ENCODE results near the gene CD58. TPM values are rescaled to one million over a fixed set of nuclear protein-coding genes. Genes with fewer than 3 reads are reported as not detected.
"Not testable (repeated sequence)": the region's sequence is repeated elsewhere in the genome, so short reads cannot be mapped to it uniquely, and the experiment has no call there.

Gene CD58, protein sequence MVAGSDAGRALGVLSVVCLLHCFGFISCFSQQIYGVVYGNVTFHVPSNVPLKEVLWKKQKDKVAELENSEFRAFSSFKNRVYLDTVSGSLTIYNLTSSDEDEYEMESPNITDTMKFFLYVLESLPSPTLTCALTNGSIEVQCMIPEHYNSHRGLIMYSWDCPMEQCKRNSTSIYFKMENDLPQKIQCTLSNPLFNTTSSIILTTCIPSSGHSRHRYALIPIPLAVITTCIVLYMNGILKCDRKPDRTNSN
- 18.0 TPM for total RNA-seq

DNA sequence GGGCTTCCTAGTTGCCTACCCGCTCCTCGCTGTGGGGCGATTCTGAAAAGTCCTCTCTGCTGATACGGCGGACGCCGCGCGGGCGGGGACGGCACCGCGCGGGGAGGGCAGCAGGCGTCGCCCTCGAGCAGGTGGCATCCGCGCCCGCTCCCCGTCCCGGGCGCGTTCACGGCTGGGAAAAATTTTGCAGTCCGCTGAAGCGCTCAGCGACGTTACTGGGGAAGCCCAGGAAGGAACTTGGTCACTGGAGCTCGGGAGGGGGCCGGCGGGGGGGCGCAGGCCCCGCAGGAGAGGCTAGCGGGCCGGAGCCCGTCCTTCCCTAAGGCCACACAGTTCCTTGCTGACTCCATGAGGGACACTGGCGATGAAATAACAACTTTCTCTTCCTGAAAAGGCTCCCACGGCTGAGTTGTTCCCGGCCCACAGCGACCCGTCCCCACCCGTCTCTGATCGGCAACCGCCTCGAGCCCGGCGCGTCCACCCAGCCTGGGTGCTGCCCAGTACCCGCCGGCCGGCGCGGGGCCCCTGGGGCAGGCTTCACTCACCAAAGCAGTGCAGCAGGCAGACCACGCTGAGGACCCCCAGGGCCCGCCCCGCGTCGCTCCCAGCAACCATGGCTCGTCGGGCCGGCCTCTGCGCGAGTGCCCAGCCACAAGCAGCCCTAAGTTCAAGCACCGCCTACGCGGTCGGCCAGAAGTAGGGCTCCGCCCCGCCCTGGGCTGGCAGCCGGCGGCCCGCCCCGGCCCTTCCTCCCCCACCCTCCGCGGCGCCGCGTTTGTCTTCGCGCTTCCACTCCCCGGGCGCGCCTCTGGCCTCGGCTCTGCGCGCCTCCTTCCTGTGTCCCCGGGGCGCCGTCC is at the start of gene CD58:
CD58 (minus strand) TSS at position 669 of the 857 bp plus-strand sequence; CDS start at position 615, 54 bp downstream.
- DNase-seq, result peak; percentile 68

DNA sequence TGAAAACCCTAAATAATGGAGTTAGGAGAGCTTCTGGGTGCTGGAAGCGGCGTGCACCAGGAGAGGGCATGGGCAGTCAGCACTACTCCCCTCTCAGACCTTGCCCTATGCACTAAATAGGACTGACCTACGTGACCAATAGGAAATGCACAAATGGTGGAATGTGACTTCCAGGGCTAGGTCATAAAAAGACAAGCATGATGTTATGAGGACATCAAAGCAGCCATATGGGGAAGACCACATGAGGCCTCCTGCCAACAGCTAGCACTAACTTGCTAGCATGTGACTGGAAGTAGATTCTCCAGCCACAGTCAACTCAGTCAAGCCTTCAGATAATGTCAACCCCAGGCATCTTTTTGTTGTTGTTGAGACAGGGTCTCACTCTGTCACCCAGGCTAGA is 49.6 kb upstream of the CD58 start:
- DNase-seq, result not testable (repeated sequence)

DNA sequence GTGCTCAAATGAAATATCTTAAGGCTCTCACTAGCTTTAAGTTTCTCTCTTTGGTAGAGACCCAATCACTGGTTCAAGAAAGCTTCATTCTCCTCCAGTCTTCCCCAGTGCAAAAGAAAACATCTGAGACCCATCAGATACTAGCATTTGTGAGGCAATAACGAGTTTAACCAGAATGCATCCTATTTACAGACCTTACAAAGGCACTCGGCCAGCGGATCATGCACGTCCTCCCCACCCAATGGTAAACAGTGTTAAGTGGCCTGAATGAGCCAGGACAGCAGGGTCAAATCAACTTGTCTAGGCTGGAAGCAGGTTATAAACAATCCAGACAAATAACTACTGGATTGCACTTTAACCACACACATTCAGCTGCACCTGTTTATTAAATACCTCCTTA is 48.3 kb upstream of the CD58 start:
- DNase-seq, result not testable (repeated sequence)

DNA sequence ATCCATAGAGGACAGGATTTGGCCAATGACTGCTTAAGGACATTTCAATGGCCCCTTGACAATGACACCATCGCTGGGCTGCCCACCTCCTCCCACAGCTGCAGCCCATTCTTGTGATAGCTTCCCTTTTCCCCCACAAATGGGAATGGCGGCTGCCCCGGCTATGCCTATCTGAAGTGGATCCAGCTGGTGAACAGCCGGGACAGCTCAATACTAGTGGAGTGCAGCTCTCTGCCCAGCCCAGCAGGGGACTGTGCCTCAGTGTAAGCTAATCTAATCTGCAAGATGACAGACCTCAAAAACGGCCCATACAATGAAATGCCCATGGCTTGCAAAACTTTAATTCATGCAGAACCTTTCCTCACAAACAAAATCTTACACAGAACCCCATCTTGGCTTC is 47.0 kb upstream of the CD58 start:
- not testable (repeated sequence) for DNase-seq

DNA sequence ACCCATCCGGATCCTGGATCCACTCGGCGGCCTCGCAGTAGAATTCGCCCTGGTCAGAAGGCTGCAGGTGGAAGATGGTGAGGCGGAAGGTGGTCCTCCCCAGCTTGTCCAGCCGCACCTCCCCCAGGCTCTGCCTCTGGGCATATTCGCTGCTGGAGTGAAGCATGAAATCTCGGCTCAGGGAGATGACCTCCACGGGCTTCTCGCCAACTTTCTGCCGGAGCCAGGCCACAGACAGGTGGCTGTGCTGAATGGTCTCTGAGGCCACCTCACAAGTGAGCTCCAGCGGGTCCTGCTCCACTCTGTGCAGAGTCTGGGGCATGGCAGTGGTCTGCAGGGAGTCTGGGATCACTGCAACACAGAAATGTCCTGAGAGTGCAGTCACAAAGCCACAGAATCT is 43.0 kb upstream of the CD58 start:
- not testable (repeated sequence) for DNase-seq

DNA sequence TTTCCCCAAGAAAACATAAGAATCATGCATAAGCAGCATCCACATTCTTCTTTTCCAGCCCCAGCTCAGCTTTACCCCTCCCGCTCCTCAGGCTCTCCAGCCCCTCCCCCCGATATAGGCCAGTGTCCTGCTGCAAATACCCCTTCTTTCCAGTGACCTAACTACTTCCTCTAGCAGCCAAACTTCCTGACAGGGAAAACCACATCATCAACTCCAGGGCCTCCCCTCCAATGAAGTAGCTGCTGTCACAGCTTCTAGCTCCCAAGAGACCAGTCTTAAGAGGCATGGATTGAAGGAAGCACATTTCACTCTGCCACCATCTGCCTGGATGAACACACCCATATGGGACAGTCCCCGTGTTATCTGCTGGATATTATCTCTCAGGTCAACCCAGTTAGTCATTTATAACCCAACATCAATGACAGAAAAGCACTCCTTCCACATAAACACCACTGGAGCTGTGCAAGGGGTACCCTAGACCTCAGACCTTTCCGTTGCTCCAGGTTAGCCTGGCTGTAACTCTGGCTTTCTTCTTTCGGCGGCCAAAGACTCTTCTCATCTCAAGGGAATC is 39.1 kb upstream of the CD58 start:
- not testable (repeated sequence) for DNase-seq

DNA sequence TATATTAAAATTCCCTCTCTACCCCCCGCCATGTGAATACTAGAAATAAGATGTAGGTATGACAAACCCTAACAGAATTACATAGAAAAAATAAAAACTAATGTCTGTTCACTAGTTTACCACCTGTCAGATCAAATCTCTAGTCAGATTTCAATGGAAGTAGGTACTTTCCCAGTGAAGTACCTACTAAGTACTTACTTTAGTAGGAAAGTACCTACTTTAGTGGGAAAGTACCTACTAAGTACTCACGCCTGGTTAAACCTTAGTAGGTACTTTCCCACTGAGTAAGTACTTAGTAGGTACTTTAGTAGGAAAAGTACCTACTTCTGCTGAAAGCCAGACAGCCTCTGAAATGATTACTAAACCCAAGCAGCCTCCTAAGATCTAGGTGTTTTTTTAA is 38.0 kb upstream of the CD58 start:
- DNase-seq, result not testable (repeated sequence)

DNA sequence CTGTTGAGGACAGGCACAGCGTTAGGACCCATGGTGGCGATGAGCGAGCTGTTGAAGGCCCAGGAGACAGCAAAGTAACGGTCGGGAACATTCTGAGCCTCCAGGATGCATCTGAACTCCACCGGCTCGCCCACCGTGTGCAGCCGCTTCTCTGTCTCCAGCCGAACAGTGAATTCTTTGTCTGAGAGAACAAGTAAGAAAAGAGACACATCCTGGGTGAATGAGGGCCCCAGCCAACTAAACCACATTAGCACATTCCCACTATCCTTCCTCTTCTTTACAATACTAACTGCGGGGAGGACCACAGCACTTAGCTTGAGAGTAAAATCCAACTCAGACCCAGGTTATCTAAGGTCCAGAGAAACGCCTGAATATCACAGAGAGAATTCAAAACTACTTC is 37.3 kb upstream of the CD58 start:
- DNase-seq, result not testable (repeated sequence)

DNA sequence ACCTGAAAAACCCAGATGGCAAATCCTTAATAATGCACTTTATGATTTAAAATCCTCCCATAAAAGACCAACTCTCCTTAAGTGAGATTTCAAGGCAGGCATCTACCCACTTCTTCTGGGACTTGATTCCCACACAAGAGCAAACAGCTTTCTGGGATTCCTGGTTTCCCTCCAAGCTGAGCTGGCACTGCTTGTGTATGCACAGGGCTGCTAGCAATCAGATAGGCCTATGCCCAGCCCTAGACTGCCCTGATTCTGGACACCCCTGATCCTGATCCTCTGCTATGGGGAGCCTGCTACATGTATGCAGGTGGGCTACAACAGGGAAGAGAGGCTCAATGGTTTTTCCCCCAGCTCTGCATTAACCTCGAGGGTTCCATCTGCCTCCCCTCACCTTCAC is 36.6 kb upstream of the CD58 start:
- DNase-seq, result not testable (repeated sequence)

DNA sequence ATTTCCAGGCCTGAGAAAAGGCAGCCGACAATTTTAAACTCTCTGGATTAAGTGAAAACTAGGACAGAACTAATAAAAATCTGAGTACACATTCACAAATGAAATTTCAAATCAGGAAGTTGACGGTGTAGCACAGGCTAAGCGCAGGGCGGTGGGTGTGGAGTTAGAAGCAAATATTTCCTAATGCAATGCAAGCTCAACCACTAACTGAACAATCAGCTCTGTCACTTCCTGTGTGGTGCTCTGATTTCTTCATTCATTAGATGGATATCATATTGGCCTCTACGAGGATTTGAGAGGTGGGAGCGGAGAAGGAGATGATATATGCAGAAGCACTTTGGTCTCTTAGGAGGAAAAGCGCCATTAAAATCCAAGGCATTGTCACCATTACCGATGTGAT is 35.2 kb upstream of the CD58 start:
- DNase-seq, result not testable (repeated sequence)

DNA sequence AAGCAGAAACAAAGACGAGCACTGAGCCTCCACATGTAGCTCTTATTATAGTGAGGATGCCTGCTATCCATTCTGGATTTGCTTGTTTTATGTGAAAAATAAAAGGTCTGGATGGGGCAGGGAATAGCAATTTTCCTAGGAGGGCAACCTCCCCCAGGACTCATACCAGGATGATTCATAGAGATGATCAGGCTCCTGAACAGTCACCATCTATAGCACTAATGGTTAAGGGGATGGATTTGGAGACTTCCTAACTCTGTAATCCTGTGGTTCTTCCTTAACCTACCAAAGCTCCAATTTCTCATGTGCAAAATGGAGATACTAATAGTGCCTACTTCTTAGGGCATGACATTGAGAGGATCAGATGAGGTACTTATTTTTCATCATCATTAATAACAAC is 34.5 kb upstream of the CD58 start:
- DNase-seq, result no peak

DNA sequence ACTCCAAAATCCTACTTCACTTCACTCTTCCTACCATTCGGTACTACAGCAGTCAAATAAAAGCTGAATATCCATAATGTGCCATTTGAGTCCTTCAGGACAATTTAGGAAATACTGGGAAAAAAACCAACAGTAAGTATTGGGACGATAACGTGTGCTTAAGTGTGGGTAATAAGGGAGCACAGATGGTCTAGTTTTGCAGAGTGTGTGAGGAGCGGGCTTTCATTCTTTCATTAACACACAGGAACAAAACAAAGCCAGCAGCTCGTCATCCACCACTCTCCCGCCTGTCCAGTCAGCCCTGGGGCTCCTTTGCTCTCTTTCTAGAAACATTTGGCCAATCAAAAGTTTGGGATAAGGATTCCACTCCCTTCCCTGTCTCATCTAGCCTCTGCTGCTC is 33.6 kb upstream of the CD58 start:
- not testable (repeated sequence) for DNase-seq

DNA sequence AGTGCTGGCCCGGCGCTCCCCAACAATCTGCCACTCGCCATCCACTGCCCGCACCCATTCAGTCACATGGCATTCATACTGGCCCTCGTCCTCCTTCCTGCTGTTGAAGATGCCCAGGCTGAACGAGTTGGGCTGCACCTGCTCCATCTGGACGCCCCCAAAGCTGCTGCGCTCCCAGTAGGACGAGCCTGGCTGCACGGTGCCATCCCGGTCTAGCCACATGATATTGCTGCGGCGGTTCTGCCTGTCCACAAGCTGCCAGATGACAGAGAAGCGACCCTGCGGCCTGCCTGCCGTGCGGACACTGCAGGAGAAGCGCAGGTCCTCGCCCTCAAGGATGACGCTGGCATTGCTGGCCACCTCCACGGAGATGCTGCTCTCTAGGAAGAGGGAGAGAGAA is 32.8 kb upstream of the CD58 start:
- not testable (repeated sequence) for DNase-seq

DNA sequence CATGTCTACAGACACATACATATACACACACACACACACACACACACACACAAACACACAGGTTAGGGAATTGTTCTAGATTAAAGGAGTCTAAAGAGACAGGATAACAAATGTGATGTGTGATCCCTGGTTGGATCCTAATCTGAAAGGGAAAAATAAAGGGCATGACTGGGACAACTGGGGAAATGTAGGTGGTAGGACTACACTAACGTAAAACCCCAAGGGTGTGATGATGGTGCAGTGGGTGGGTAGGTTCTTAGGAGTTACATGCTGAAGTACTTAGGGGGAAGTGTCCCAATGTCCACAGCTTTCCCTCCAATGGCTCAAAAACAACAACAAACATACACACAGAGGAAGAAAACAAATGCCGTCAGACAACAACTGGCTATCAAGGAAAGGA is 28.5 kb upstream of the CD58 start:
- not testable (repeated sequence) for DNase-seq

DNA sequence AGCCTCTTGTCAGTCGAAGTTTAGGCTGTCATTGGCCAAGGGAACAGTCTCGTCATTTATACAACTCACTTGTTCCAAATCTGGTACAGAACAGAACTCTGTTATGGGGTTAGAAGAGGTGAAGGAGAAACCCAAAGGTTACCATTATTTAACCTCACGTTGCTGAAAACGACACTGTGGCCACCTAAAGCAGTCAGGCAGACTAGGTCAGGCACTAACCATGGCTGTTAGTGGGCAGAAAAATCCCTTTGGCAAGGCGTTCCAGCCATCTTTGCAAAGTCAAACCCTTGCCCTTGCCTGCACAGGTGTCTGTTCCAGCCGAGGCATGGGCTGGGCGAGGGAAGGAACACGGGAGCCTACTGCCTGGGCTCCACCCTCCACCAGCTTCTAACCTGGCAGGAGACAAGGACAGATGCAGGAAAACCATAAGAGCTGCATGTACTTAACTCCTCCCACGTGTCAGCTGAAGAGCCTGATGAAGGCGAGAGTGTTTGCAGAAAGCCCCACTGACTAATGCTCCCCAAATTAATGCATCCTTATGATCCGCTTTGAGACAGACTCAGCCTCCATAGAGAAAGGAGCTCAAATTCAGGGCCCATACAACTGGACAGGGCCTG is 27.7 kb upstream of the CD58 start:
- DNase-seq, result not testable (repeated sequence)

DNA sequence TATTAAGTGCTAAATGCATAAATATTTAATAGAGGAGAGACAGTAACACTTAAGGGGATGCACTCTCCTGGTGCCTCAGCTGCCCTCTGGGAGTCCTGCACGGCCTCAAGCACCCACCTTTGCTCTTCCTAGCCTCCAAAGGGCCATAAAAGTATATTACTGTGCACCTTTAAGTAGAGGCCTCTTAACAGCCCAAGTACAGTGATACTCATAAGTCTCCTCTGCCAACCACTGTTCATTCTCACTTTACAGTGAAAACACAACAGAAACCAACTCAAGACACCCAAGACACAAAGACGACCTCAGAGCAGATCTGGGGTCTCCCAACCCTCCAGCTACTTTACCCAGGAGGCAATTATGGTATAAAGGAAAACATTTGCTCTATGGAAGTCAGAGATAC is 26.6 kb upstream of the CD58 start:
- not testable (repeated sequence) for DNase-seq

DNA sequence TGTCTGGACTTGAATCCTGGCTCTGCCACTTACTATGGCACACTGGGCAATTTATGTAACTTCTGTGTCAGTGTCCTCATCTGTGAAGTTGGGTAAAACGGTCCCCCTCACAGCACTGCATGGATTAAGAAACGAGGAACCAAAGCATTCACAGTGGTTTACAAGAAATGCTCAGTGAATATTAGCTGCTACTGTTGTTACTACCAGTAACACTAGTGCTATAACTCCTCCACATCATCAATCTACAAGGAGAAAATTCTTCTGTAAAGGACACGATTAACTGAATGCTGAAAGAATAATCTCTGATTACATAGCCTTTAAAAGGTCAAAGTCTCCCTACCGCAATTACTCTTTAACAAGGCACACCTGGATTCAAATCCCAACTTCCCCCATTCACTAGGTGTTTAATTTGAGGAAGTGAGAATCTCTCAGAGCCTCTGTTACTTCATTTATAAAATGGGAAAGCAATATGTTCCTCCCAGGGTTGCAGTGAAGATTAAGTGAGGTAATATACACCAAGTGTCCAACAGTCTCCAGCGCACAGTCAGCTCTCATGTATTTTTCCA is 26.0 kb upstream of the CD58 start:
- DNase-seq, result not testable (repeated sequence)

DNA sequence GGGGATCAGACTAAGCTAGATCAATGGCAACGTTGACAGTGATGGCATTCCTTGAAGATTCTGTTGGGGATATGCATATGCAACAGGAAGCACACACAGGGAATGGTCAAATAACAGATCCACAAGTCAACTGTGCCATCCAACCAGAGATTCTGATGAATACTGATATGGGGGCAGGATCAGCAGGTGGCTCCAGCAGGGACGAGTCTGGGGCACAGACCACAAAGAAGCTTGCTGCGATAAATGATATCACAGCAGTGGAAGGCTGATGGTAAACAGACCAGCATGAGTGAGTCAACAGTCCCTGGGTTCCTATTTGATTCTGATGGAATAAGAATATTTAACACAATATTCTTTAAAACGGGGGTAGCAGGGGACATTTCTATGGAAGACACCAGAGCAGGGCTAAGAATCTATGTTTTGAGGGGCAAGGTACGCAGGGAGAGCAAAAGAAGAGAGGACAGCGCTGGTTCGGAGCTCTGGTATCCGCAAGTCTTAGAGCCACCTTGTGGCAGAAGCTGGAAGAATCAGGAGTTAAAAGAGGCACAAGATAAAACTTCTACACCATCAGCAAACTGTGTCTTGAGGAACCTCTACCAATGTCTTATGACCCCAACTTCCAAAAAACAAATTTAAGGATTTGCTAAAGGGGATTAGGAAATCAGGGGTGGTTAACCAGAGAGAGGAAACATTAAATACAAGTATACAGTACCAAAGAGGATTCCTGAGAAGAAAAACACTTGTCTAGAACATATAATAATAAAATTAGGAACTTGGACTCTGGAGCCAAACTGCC is 25.3 kb upstream of the CD58 start:
- not testable (repeated sequence) for DNase-seq

DNA sequence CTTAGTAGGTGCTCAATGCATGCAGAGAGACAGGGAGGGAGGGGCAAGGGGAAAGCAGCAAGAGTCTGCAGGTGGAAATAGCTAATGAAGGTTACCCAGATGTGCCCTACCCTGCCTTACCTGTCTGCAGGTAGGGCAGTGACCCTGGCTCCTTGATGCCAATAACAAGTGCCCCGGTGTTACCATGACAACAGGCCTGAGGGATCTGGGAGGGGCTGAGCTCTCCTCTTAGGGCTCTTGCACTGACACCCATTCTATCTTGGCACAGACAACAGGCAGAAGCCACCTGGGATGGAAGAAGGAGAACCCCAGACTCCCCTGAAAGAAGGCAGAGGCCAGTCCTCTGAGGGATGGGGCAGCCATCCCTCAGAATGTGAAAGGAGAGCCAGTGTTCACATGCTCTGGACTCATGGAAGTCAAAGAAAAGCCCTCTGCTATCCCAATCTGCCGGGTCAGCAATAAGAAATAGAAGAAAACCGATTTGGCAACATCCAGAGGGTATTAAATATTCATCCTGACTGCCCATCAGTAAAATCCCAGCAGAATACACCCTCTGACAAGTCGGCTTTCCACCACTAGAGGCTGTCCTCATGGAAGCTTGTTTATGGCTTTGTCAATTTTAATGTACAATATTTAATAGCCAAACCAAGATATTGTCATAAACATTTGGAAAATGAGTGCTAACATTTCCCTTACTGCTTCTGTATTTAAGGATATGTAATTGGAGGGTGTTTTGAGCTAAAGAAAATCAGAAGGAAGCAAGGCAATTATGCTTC is 24.4 kb upstream of the CD58 start:
- not testable (repeated sequence) for DNase-seq

DNA sequence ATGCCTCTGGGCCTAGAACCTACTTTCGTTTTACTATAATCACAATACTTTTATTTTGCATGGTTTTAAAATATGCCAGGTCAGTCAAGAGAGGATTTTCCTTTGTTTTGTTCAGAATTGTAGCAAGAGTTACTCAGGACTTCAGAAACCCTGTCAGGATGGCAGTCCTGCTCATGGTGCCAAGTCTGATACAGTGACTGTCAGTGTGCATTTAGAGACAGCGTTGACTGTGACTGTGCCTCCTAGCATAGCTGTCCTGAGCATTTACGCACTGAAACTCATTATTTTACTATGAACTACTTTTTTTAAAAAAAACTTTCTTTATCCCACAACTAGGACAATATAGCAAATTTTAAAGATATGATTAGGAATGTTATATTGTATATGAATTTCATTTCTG is 23.2 kb upstream of the CD58 start:
- not testable (repeated sequence) for DNase-seq

DNA sequence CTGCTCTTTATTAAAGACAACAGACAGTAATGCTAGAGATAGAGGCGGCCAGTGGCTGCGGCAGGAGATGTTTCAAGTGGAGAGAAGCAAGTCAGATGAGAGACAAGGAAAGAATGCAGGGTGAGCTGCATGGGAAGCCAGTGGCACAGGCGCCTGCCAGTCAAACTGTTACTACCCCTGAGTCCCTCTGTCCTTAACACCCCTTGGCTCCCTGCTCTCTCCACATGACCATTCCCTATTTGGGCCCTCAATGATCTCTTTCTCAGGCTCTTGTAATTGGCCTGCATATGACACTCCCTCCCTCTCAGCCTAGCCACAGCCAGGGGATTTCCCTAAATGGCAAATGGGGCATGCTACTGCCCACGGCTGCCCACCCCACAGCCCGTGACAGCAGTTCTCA is 22.6 kb upstream of the CD58 start:
- DNase-seq, result not testable (repeated sequence)
